Neural progenitor cell (in vitro differentiated cells): ENCODE data around the gene CLTCL1. TPM values are rescaled to one million over a fixed set of nuclear protein-coding genes. Genes with fewer than 3 reads are reported as not detected.

ENCODE experiments used
- DNase-seq: peaks from one replicate; pipeline ENCODE4 v3.0.0-alpha.2; 2016; ENCODE audit warnings: low spot score
- H2AFZ ChIP-seq: fragments of 200-600 bp; sonication (generic); replicated peaks from 2 replicates; pipeline ENCODE4 v1.6.1; 2016; ENCODE audit warnings: antibody characterized with exemption
- H3F3A ChIP-seq: fragments of 200-600 bp; sonication (generic); 2 replicates; pipeline ENCODE4 v1.6.1; 2016; ENCODE audit warnings: antibody characterized with exemption, low read depth
- H3K27ac ChIP-seq: fragments of 200-600 bp; sonication (generic); 2 replicates; pipeline ENCODE4 v1.5.1; 2016; ENCODE audit warnings: mild to moderate bottlenecking
- H3K27me3 ChIP-seq: fragments of 200-600 bp; sonication (generic); 2 replicates; pipeline ENCODE4 v1.6.1; 2016; ENCODE audit warnings: mild to moderate bottlenecking, moderate library complexity
- H3K36me3 ChIP-seq: fragments of 200-600 bp; sonication (generic); 2 replicates; pipeline ENCODE4 v1.5.1; 2016
- H3K4me1 ChIP-seq: fragments of 200-600 bp; sonication (generic); 2 replicates; pipeline ENCODE4 v1.6.1; 2016; ENCODE audit warnings: mixed run types
- H3K4me2 ChIP-seq: fragments of 200-600 bp; sonication (generic); 2 replicates; pipeline ENCODE4 v1.6.1; 2016
- H3K4me3 ChIP-seq: fragments of 200-600 bp; sonication (generic); 2 replicates; pipeline ENCODE4 v1.5.1; 2016
- H3K79me2 ChIP-seq: fragments of 200-600 bp; sonication (generic); 2 replicates; pipeline ENCODE4 v1.6.1; 2016; ENCODE audit warnings: low read depth
- H3K9ac ChIP-seq: fragments of 200-600 bp; sonication (generic); 2 replicates; pipeline ENCODE4 v1.6.1; 2016
- H3K9me3 ChIP-seq: fragments of 200-600 bp; sonication (generic); 2 replicates; pipeline ENCODE4 v1.5.1; 2016; ENCODE audit warnings: low read depth
- H4K20me1 ChIP-seq: fragments of 200-600 bp; sonication (generic); 2 replicates; pipeline ENCODE4 v1.6.1; 2016; ENCODE audit warnings: low read depth
- H3K27ac Mint-ChIP-seq: 3 replicates; pipeline ENCODE4 v1.8.0; 2021; ENCODE audit warnings: mixed read lengths
- H3K27me3 Mint-ChIP-seq: 2 replicates; pipeline ENCODE4 v1.8.0; 2022; ENCODE audit warnings: low read depth, mild to moderate bottlenecking, inconsistent platforms, moderate library complexity, mixed read lengths; ENCODE audit not compliant: insufficient read depth
- H3K36me3 Mint-ChIP-seq: 3 replicates; pipeline ENCODE4 v1.8.0; 2021; ENCODE audit warnings: mixed read lengths
- H3K4me1 Mint-ChIP-seq: 3 replicates; pipeline ENCODE4 v1.8.0; 2021; ENCODE audit warnings: mixed read lengths
- H3K4me3 Mint-ChIP-seq: 3 replicates; pipeline ENCODE4 v1.8.0; 2021; ENCODE audit warnings: mild to moderate bottlenecking, moderate library complexity, mixed read lengths
- H3K9me3 Mint-ChIP-seq: 3 replicates; pipeline ENCODE4 v1.8.0; 2020; ENCODE audit warnings: mixed read lengths
- CTCF ChIP-seq: fragments of 200-600 bp; sonication (generic); IDR thresholded peaks from 2 replicates; pipeline ENCODE4 v1.5.1; 2017; ENCODE audit warnings: antibody characterized with exemption, mild to moderate bottlenecking
- EZH2 ChIP-seq: fragments of 200-600 bp; sonication (generic); IDR thresholded peaks from 2 replicates; pipeline ENCODE4 v1.6.1; 2017; ENCODE audit warnings: antibody characterized with exemption, mild to moderate bottlenecking, moderate library complexity
- EZH2phosphoT487 ChIP-seq: fragments of 200-600 bp; sonication (generic); IDR thresholded peaks from 2 replicates; pipeline ENCODE4 v1.6.1; 2017; ENCODE audit warnings: antibody characterized with exemption
- total RNA-seq: library from RNA; depleted of rRNA; stranded (reverse); fragments of >200 nt; gene quantifications from 2 replicates; pipeline ENCODE4 v1.2.3, GENCODE V29; 2015; ENCODE audit warnings: low replicate concordance

Gene CLTCL1
- total RNA-seq, 1 donor from 2014 or later: 13.7 TPM

- Histone ChIP-seq H2AFZ (no peak overlapping the region), H3K4me1 (peaks cover 6% of the 10 kb centered on the region), H3K79me2 (peaks cover 12% of the 10 kb centered on the region), H3K9me3 (no peaks in the 10 kb centered on the region), H3K4me3 (no peak overlapping the region), H3K4me2 (no peak overlapping the region), H3K36me3 (no peaks in the 10 kb centered on the region), H3F3A (peaks cover 7% of the 10 kb centered on the region), H4K20me1 (peaks cover 15% of the 10 kb centered on the region), H3K27me3 (peaks cover 66% of the 10 kb centered on the region), H3K27ac (no peak overlapping the region), H3K9ac (no peak overlapping the region)
- peaks cover 6% of the 10 kb centered on the region for H3K36me3 Mint-ChIP-seq
- no peak overlapping the region for H3K4me3 Mint-ChIP-seq
- H3K4me1 Mint-ChIP-seq: peaks cover 17% of the 10 kb centered on the region
- TF ChIP-seq EZH2 (no peak), CTCF (no peak), EZH2phosphoT487 (no peak)
- peaks cover 46% of the 10 kb centered on the region for H3K27me3 Mint-ChIP-seq
- H3K27ac Mint-ChIP-seq: peak overlapping the region; percentile 35
- no peak for DNase-seq
- H3K9me3 Mint-ChIP-seq: peaks cover 7% of the 10 kb centered on the region
These were observed 145.1 kb downstream of the CLTCL1 start for GRCh38 chr22:19146215-19146968.

- peak overlapping the region; percentile 89 for H3K9ac ChIP-seq
- no peaks in the 10 kb centered on the region for H3K9me3 ChIP-seq
- peaks cover 42% of the 10 kb centered on the region for H3K27me3 ChIP-seq
- peaks cover 12% of the 10 kb centered on the region for H3K79me2 ChIP-seq
- Mint-ChIP-seq H3K36me3 (peaks cover 8% of the 10 kb centered on the region), H3K9me3 (peaks cover 2% of the 10 kb centered on the region), H3K27ac (peak overlapping the region; percentile 23), H3K27me3 (peaks cover 33% of the 10 kb centered on the region), H3K4me1 (peaks cover 13% of the 10 kb centered on the region), H3K4me3 (peak overlapping the region; percentile 95)
- peaks cover 5% of the 10 kb centered on the region for H3F3A ChIP-seq
- peaks cover 6% of the 10 kb centered on the region for H3K4me1 ChIP-seq
- TF ChIP-seq EZH2: no peak
- TF ChIP-seq CTCF: no peak
- TF ChIP-seq EZH2phosphoT487: no peak
- H4K20me1 ChIP-seq: peaks cover 7% of the 10 kb centered on the region
- H3K4me2 ChIP-seq: peak overlapping the region; percentile 98
- no peak overlapping the region for H3K27ac ChIP-seq
- H3K36me3 ChIP-seq: no peaks in the 10 kb centered on the region
- H2AFZ ChIP-seq: peak overlapping the region; percentile 70
- no peak for DNase-seq
- peak overlapping the region; percentile 99 for H3K4me3 ChIP-seq
These were observed 147.5 kb downstream of the CLTCL1 start for GRCh38 chr22:19143967-19144400.

DNA sequence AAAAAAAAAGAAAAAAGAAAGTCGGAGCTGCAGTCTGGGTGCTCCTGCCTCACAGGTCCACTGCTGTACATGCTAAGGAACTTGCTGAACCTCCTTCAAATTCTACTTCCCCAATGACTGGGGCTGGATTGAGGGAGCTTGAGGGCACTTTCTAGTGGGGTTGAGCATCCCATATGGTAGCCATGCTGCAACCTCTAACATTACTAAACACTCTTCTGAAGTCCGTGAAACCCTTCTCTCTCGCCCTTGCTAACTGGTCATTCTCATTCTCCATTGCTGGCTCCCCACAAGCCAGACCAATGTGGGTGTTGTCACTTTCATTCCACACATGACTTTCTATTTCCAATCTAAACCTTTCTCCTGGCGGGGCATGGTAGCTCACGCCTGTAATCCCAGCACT lies 148.3 kb downstream of the CLTCL1 start:
- DNase-seq: no peak
- Histone ChIP-seq H3K27me3 (peaks cover 34% of the 10 kb centered on the region), H3F3A (no peaks in the 10 kb centered on the region), H3K9me3 (no peaks in the 10 kb centered on the region), H4K20me1 (peaks cover 7% of the 10 kb centered on the region), H3K4me2 (peak overlapping the region; percentile 98), H3K36me3 (no peaks in the 10 kb centered on the region), H3K9ac (no peak overlapping the region), H3K4me1 (peaks cover 6% of the 10 kb centered on the region), H3K4me3 (peak overlapping the region; percentile 99), H3K79me2 (peaks cover 12% of the 10 kb centered on the region), H3K27ac (no peak overlapping the region), H2AFZ (no peak overlapping the region)
- TF ChIP-seq EZH2phosphoT487 (no peak), EZH2 (no peak), CTCF (no peak)
- H3K4me1 Mint-ChIP-seq: peaks cover 13% of the 10 kb centered on the region
- H3K27ac Mint-ChIP-seq: peak overlapping the region; percentile 72
- peak overlapping the region; percentile 95 for H3K4me3 Mint-ChIP-seq
- peaks cover 2% of the 10 kb centered on the region for H3K9me3 Mint-ChIP-seq
- H3K36me3 Mint-ChIP-seq: peaks cover 8% of the 10 kb centered on the region
- H3K27me3 Mint-ChIP-seq: peaks cover 25% of the 10 kb centered on the region
